B cell (primary cell): ENCODE measurements around the gene AP1G1. TPM values are rescaled to one million over a fixed set of nuclear protein-coding genes. Genes with fewer than 3 reads are reported as not detected.
A peak's percentile ranks its signal among the peaks of the same experiment; 100 is the strongest.
"Not testable (repeated sequence)": the region's sequence is repeated elsewhere in the genome, so short reads cannot be mapped to it uniquely, and the experiment has no call there.

Experiments used
- ATAC-seq: fragments of 200-7000 bp; cut with Tn5 transposase; one replicate; pipeline ENCODE4 v1.10.0; 2021; ENCODE audit warnings: low read depth, mild to moderate bottlenecking, moderate number of reproducible peaks, moderate library complexity
- CTCF ChIA-PET: fragments of 350-600 bp; sonication (Branson Sonifier 250); formaldehyde crosslinking; loops from one replicate; lab custom pipeline; 2021; ENCODE audit warnings: antibody characterized with exemption, inconsistent platforms; lab: Charles Lee
- POLR2A ChIA-PET: fragments of 350-600 bp; sonication (Branson Sonifier 250); formaldehyde crosslinking; loops from one replicate; lab custom pipeline; 2021; ENCODE audit warnings: antibody characterized with exemption; lab: Charles Lee
- DNase-seq: peaks from one replicate; pipeline ENCODE4 v3.0.0; 2013
- H2AFZ ChIP-seq: 2 replicates; pipeline ENCODE4 v1.6.1; 2012; ENCODE audit warnings: mild to moderate bottlenecking, low read depth, low read length; ENCODE audit not compliant: insufficient read depth, poor library complexity, severe bottlenecking
- H3K27ac ChIP-seq, 2 donors: 1 replicate in 1 of 2; 2 replicates in 1 of 2; pipeline ENCODE4 v1.5.1; 2012 to 2013; ENCODE audit warnings: low read length in 2 of 2, mild to moderate bottlenecking in 2 of 2, moderate library complexity in 1 of 2
- H3K27me3 ChIP-seq, 4 experiments: fragments of 200-600 bp in 1 of 4; sonication (generic) in 1 of 4; replicated peaks in 1 of 4; 1 replicate in 2 of 4; 2 replicates in 2 of 4; pipeline versions ENCODE4 v1.6.1 to v1.7.0; 2013 to 2016; ENCODE audit warnings: low read length in 3 of 4, mild to moderate bottlenecking in 2 of 4, mixed read lengths in 1 of 4, moderate library complexity in 1 of 4; ENCODE audit not compliant: insufficient read depth in 4 of 4, control insufficient read depth in 3 of 4; ENCODE audit errors: control extremely low read depth in 1 of 4
- H3K36me3 ChIP-seq, 2 experiments: replicated peaks in 1 of 2; 1 replicate in 1 of 2; 2 replicates in 1 of 2; pipeline versions ENCODE4 v1.6.1 to v1.7.1; 2013; ENCODE audit warnings: low read length in 1 of 2; ENCODE audit not compliant: insufficient read depth in 2 of 2, control insufficient read depth in 1 of 2; ENCODE audit errors: control extremely low read depth in 1 of 2, extremely low read depth in 1 of 2
- H3K4me1 ChIP-seq, 2 donors: fragments of 200-600 bp in 1 of 2; sonication (generic) in 1 of 2; 1 replicate in 1 of 2; 2 replicates in 1 of 2; pipeline versions ENCODE4 v1.5.1 to v1.6.1; 2013 to 2017; ENCODE audit warnings: low read length in 2 of 2; ENCODE audit not compliant: control insufficient read depth in 2 of 2, insufficient read depth in 2 of 2
- H3K4me2 ChIP-seq: replicated peaks from 2 replicates; pipeline ENCODE3; 2012; ENCODE audit warnings: mild to moderate bottlenecking, low read depth, low read length; ENCODE audit not compliant: poor library complexity, severe bottlenecking
- H3K4me3 ChIP-seq, 5 experiments: fragments of 200-600 bp in 1 of 5; sonication (generic) in 1 of 5; 1 replicate in 3 of 5; 2 replicates in 2 of 5; pipeline versions ENCODE4 v1.5.1 to v1.7.0; 2011 to 2016; ENCODE audit warnings: low read length in 4 of 5, mild to moderate bottlenecking in 4 of 5, low read depth in 2 of 5, control low read depth in 1 of 5, moderate library complexity in 1 of 5; ENCODE audit not compliant: insufficient read depth in 1 of 5; ENCODE audit errors: control extremely low read depth in 1 of 5, extremely low read depth in 1 of 5
- H3K79me2 ChIP-seq: fragments of 200-600 bp; sonication (generic); one replicate; pipeline ENCODE4 v1.6.0; 2016; ENCODE audit warnings: low read length; ENCODE audit not compliant: control insufficient read depth, insufficient read depth
- H3K9ac ChIP-seq: fragments of 200-600 bp; sonication (generic); 2 replicates; pipeline ENCODE4 v1.6.1; 2017; ENCODE audit warnings: mild to moderate bottlenecking, low read length, moderate library complexity
- H3K9me3 ChIP-seq, 3 donors: one replicate each; pipeline versions ENCODE4 v1.6.1 to v1.7.1; 2013; ENCODE audit warnings: low read length in 2 of 3; ENCODE audit not compliant: control insufficient read depth in 2 of 3, insufficient read depth in 1 of 3; ENCODE audit errors: control extremely low read depth in 1 of 3
- H4K20me1 ChIP-seq: 2 replicates; pipeline ENCODE4 v1.6.0; 2012; ENCODE audit warnings: mild to moderate bottlenecking, low read length; ENCODE audit not compliant: insufficient read depth, control insufficient read depth, poor library complexity, severe bottlenecking
- H3K27ac Mint-ChIP-seq: one replicate; pipeline ENCODE4 v1.8.0; 2021; ENCODE audit warnings: mixed read lengths
- H3K27me3 Mint-ChIP-seq: one replicate; pipeline ENCODE4 v1.8.0; 2021; ENCODE audit warnings: mixed read lengths
- H3K4me1 Mint-ChIP-seq: one replicate; pipeline ENCODE4 v1.8.0; 2021; ENCODE audit warnings: mixed read lengths
- H3K4me3 Mint-ChIP-seq: one replicate; pipeline ENCODE4 v1.8.0; 2021; ENCODE audit warnings: mixed read lengths
- H3K9me3 Mint-ChIP-seq: one replicate; pipeline ENCODE4 v1.8.0; 2022; ENCODE audit warnings: mixed read lengths; ENCODE audit not compliant: insufficient read depth
- CTCF ChIP-seq: fragments of 200-600 bp; IDR thresholded peaks from one replicate; pipeline ENCODE4 v1.8.0; 2022; ENCODE audit warnings: antibody characterized with exemption, mild to moderate bottlenecking
- EZH2 ChIP-seq: IDR thresholded peaks from 2 replicates; pipeline ENCODE4 v1.6.1; 2012; ENCODE audit warnings: borderline replicate concordance, low read depth, mild to moderate bottlenecking, moderate library complexity, low read length; ENCODE audit not compliant: insufficient read depth, poor library complexity, severe bottlenecking
- WGBS: methylation state at CpG from one replicate; pipeline ENCODE4 v1.1.5; 2013; ENCODE audit warnings: missing lambda C conversion rate; ENCODE audit not compliant: insufficient coverage; 5-methylcytosine and 5-hydroxymethylcytosine counted together
- intact Hi-C: fragments of 100-400 bp; cut with micrococcal nuclease; formaldehyde crosslinking; loops from one replicate; pipeline ENCODE4 v1.10.0; 2022
- polyA plus RNA-seq: library from polyadenylated mRNA; depleted of rRNA; stranded (reverse); fragments of >200 nt; gene quantifications from 2 replicates; pipeline ENCODE4 v1.2.3, GENCODE V29; 2012
- total RNA-seq, 2 donors: library from RNA; stranded (reverse); fragments of 120-200 nt in 1 of 2; gene quantifications; 1 replicate in 1 of 2; 2 replicates in 1 of 2; pipeline versions ENCODE4 v1.2.3 to v1.2.4, GENCODE V29; 2013 to 2022

The AP1G1 gene
- total and polyA plus RNA-seq, 2 donors (not counting 1 experiment from before 2014, with no cell fraction given) = 43.8 to 142 TPM

GRCh38 chr16:71811261-71811803 is 2.7 kb upstream of the AP1G1 start:
- no peaks in the 10 kb centered on the region for H3K27me3 Mint-ChIP-seq
- no peaks in the 10 kb centered on the region for H3K9me3 Mint-ChIP-seq
- peaks cover 20 to 25% of the 10 kb centered on the region in 2 donors for H3K4me1 ChIP-seq
- peaks cover 28% of the 10 kb centered on the region for H3K4me1 Mint-ChIP-seq
- H3K9ac ChIP-seq = no peak overlapping the region
- H4K20me1 ChIP-seq = peaks cover 6% of the 10 kb centered on the region
- ATAC-seq = no peak
- no peak for DNase-seq
- ChIA-PET POLR2A (interaction anchor here (0.6 to 1.2 kb wide), 3 partner anchors 71 to 84 kb away, joined by 3 to 6 read pairs (median 5); partner anchors contain the start of gene IST1), CTCF (interaction anchor here (2.1 kb wide), 1 partner anchor 71 kb away, joined by 10 read pairs; no protein-coding TSS in a partner anchor)
- no peak overlapping the region for H3K4me3 ChIP-seq
- H2AFZ ChIP-seq = no peak overlapping the region
- intact Hi-C loops = no loop called here
- no peak overlapping the region for H3K27ac Mint-ChIP-seq
- WGBS = no CpG with 5 or more reads among the region's 5 CpGs
- H3K79me2 ChIP-seq = peaks cover 23% of the 10 kb centered on the region
- H3K4me2 ChIP-seq = no peak overlapping the region
- no peak for TF ChIP-seq EZH2
- TF ChIP-seq CTCF = no peak
- no peaks in the 10 kb centered on the region for H3K27me3 ChIP-seq
- no peak overlapping the region for H3K4me3 Mint-ChIP-seq
- H3K36me3 ChIP-seq = peaks cover 0 to 2% of the 10 kb centered on the region in 2 experiments
- H3K9me3 ChIP-seq = no peaks in the 10 kb centered on the region
- no peak overlapping the region for H3K27ac ChIP-seq

- H3K4me2 ChIP-seq = peak overlapping the region; percentile 66
- intact Hi-C loops, CTCF ChIA-PET, DNase-seq, H3K4me3 ChIP-seq, H3K9me3 ChIP-seq, ATAC-seq, H3K9ac ChIP-seq, H4K20me1 ChIP-seq, H3K27me3 ChIP-seq, H3K27me3 Mint-ChIP-seq, H3K9me3 Mint-ChIP-seq, H3K36me3 ChIP-seq, POLR2A ChIA-PET: not testable (repeated sequence)
- Mint-ChIP-seq H3K4me3 (peak overlapping the region; percentile 34), H3K4me1 (peaks cover 27% of the 10 kb centered on the region), H3K27ac (peak overlapping the region; percentile 100)
- peaks cover 20 to 27% of the 10 kb centered on the region in 2 donors for H3K4me1 ChIP-seq
- peaks cover 35% of the 10 kb centered on the region for H3K79me2 ChIP-seq
- H2AFZ ChIP-seq = peak overlapping the region; percentile 74
- 93% methylated on average over 10 of the region's 11 CpGs for WGBS
- peak overlapping the region in 1 of 2 donors; percentile 89 for H3K27ac ChIP-seq
Measured at GRCh38 chr16:71810155-71810530, 1.5 kb upstream of the AP1G1 start.
